H9 (cell line): ENCODE measurements around the gene LRMDA. TPM values are rescaled to one million over a fixed set of nuclear protein-coding genes. Genes with fewer than 3 reads are reported as not detected.

Experiments
- DNase-seq: peaks from one replicate; pipeline ENCODE4 v3.0.0-alpha.2; 2017
- H2AFZ ChIP-seq: one replicate; pipeline ENCODE4 v1.6.1; 2013; ENCODE audit warnings: mild to moderate bottlenecking, low read length, control low read depth, moderate library complexity
- H2AK5ac ChIP-seq: 2 replicates; pipeline ENCODE4 v1.6.1; 2013; ENCODE audit warnings: low read length, control low read depth, mixed read lengths; ENCODE audit not compliant: insufficient read length
- H2BK120ac ChIP-seq: one replicate; pipeline ENCODE4 v1.6.1; 2013; ENCODE audit warnings: low read depth, mild to moderate bottlenecking, low read length, control low read depth, inconsistent platforms; ENCODE audit not compliant: poor library complexity, severe bottlenecking
- H2BK12ac ChIP-seq: 2 replicates; pipeline ENCODE4 v1.6.1; 2013; ENCODE audit warnings: low read length, control low read depth, mixed read lengths, low read depth; ENCODE audit not compliant: insufficient read length
- H2BK15ac ChIP-seq: 2 replicates; pipeline ENCODE4 v1.6.1; 2013; ENCODE audit warnings: low read depth, low read length, control low read depth
- H2BK20ac ChIP-seq: one replicate; pipeline ENCODE4 v1.6.1; 2013; ENCODE audit warnings: low read depth, mild to moderate bottlenecking, low read length, control low read depth, inconsistent platforms; ENCODE audit not compliant: poor library complexity, severe bottlenecking
- H2BK5ac ChIP-seq: 2 replicates; pipeline ENCODE4 v1.6.1; 2013; ENCODE audit warnings: low read length, control low read depth, mixed read lengths; ENCODE audit not compliant: insufficient read length
- H3K14ac ChIP-seq: 2 replicates; pipeline ENCODE4 v1.6.1; 2013; ENCODE audit warnings: low read length, control low read depth; ENCODE audit not compliant: insufficient read depth
- H3K18ac ChIP-seq: 2 replicates; pipeline ENCODE4 v1.6.1; 2013; ENCODE audit warnings: low read depth, mild to moderate bottlenecking, mixed read lengths, low read length, control low read depth; ENCODE audit not compliant: insufficient read length
- H3K23ac ChIP-seq: 2 replicates; pipeline ENCODE4 v1.6.1; 2013; ENCODE audit warnings: low read length, control low read depth, mixed read lengths, low read depth; ENCODE audit not compliant: insufficient read length
- H3K23me2 ChIP-seq: 2 replicates; pipeline ENCODE4 v1.6.1; 2013; ENCODE audit warnings: low read depth, mild to moderate bottlenecking, mixed read lengths, low read length, control low read depth; ENCODE audit not compliant: insufficient read length, poor library complexity, severe bottlenecking
- H3K27ac ChIP-seq: 2 replicates; pipeline ENCODE4 v1.5.1; 2013; ENCODE audit warnings: low read length, control low read depth, mixed read lengths, low read depth; ENCODE audit not compliant: insufficient read length
- H3K27me3 ChIP-seq: 2 replicates; pipeline ENCODE4 v1.6.1; 2013; ENCODE audit warnings: low read length, control low read depth, inconsistent platforms; ENCODE audit not compliant: insufficient read depth
- H3K4ac ChIP-seq: 2 replicates; pipeline ENCODE4 v1.6.1; 2013; ENCODE audit warnings: low read depth, mild to moderate bottlenecking, control low read depth, inconsistent platforms, low read length, moderate library complexity
- H3K4me1 ChIP-seq: 2 replicates; pipeline ENCODE4 v1.6.1; 2013; ENCODE audit warnings: low read length, control low read depth, inconsistent platforms; ENCODE audit not compliant: insufficient read depth
- H3K4me2 ChIP-seq: 2 replicates; pipeline ENCODE4 v1.6.1; 2013; ENCODE audit warnings: low read length, control low read depth, mixed read lengths; ENCODE audit not compliant: insufficient read length, insufficient read depth
- H3K56ac ChIP-seq: 2 replicates; pipeline ENCODE4 v1.6.1; 2013; ENCODE audit warnings: low read depth, mild to moderate bottlenecking, mixed read lengths, low read length, control low read depth; ENCODE audit not compliant: insufficient read length
- H3K79me1 ChIP-seq: 2 replicates; pipeline ENCODE4 v1.6.1; 2013; ENCODE audit warnings: low read depth, mild to moderate bottlenecking, moderate library complexity, low read length, control low read depth, inconsistent platforms; ENCODE audit not compliant: insufficient read depth, poor library complexity, severe bottlenecking
- H3K79me2 ChIP-seq: 2 replicates; pipeline ENCODE4 v1.6.1; 2013; ENCODE audit warnings: low read length, control low read depth, inconsistent platforms; ENCODE audit not compliant: insufficient read depth
- H3K9ac ChIP-seq: 2 replicates; pipeline ENCODE4 v1.6.1; 2013; ENCODE audit warnings: low read length, control low read depth, mixed read lengths; ENCODE audit not compliant: insufficient read length; ENCODE audit errors: extremely low read depth
- H3K9me3 ChIP-seq: one replicate; pipeline ENCODE4 v1.6.1; 2013; ENCODE audit warnings: low read depth, low read length, inconsistent platforms; ENCODE audit not compliant: control insufficient read depth
- H3T11ph ChIP-seq: one replicate; pipeline ENCODE4 v1.6.1; 2013; ENCODE audit warnings: mild to moderate bottlenecking, low read length, control low read depth, inconsistent platforms
- H4K20me1 ChIP-seq: one replicate; pipeline ENCODE4 v1.6.1; 2013; ENCODE audit not compliant: control insufficient read depth, insufficient read length, insufficient read depth
- H4K5ac ChIP-seq: 2 replicates; pipeline ENCODE4 v1.6.1; 2013; ENCODE audit warnings: low read depth, mild to moderate bottlenecking, mixed read lengths, low read length, control low read depth; ENCODE audit not compliant: insufficient read length
- H4K8ac ChIP-seq: replicated peaks from 2 replicates; pipeline ENCODE4 v1.6.1; 2013; ENCODE audit warnings: low read length, control low read depth, mixed read lengths, low read depth; ENCODE audit not compliant: insufficient read length
- H4K91ac ChIP-seq: 2 replicates; pipeline ENCODE4 v1.6.1; 2013; ENCODE audit warnings: low read depth, mild to moderate bottlenecking, moderate library complexity, mixed read lengths, low read length, control low read depth; ENCODE audit not compliant: insufficient read length
- H3K27ac Mint-ChIP-seq, 3 experiments: 2 replicates in 2 of 3; 3 replicates in 1 of 3; pipeline ENCODE4 v1.8.0; 2020 to 2021; ENCODE audit warnings: mixed read lengths in 3 of 3, mild to moderate bottlenecking in 1 of 3, moderate library complexity in 1 of 3
- H3K27me3 Mint-ChIP-seq: 2 replicates; pipeline ENCODE4 v1.8.0; 2021; ENCODE audit warnings: low read depth, mild to moderate bottlenecking, moderate library complexity, mixed read lengths
- H3K36me3 Mint-ChIP-seq, 3 experiments: 2 replicates in 2 of 3; 3 replicates in 1 of 3; pipeline ENCODE4 v1.8.0; 2020 to 2021; ENCODE audit warnings: low read depth in 3 of 3, mixed read lengths in 3 of 3; ENCODE audit not compliant: insufficient read depth in 1 of 3
- H3K4me1 Mint-ChIP-seq, 2 experiments: 2 replicates each; pipeline ENCODE4 v1.8.0; 2020; ENCODE audit warnings: mixed read lengths in 2 of 2
- H3K4me3 Mint-ChIP-seq, 2 experiments: 2 replicates in 1 of 2; 3 replicates in 1 of 2; pipeline ENCODE4 v1.8.0; 2020 to 2021; ENCODE audit warnings: mild to moderate bottlenecking in 2 of 2, mixed read lengths in 2 of 2, moderate library complexity in 1 of 2
- H3K9me3 Mint-ChIP-seq, 2 experiments: 2 replicates in 1 of 2; 3 replicates in 1 of 2; pipeline ENCODE4 v1.8.0; 2020; ENCODE audit warnings: mild to moderate bottlenecking in 2 of 2, mixed read lengths in 2 of 2, moderate library complexity in 1 of 2
- CTCF ChIP-seq: fragments of 200-600 bp; sonication (generic); conservative IDR thresholded peaks from 3 replicates; pipeline ENCODE4 v1.8.0; 2021; ENCODE audit warnings: antibody characterized with exemption, mild to moderate bottlenecking
- WGBS: extraction: QIAGEN DNeasy Blood & Tissue Kit; methylation state at CpG from one replicate; pipeline ENCODE4 v1.1.7; 2013; ENCODE audit warnings: missing lambda C conversion rate, low lambda C conversion rate, mixed read lengths; ENCODE audit not compliant: insufficient read length; ENCODE audit errors: extremely low coverage; 5-methylcytosine and 5-hydroxymethylcytosine counted together
- total RNA-seq: library from RNA; stranded (reverse); gene quantifications from 2 replicates; pipeline ENCODE4 v1.2.1, GENCODE V29; 2021

The LRMDA gene
- total RNA-seq, 1 experiment from 2014 or later, result 1.8 TPM

GRCh38 chr10:75406462-75407223 is 24.8 kb upstream of the LRMDA start:
- Histone ChIP-seq H3K27ac (no peak overlapping the region), H3K4me1 (no peaks in the 10 kb centered on the region), H2BK15ac (no peak overlapping the region), H3K18ac (no peak overlapping the region), H3K9ac (no peak overlapping the region), H4K91ac (no peak overlapping the region), H3K27me3 (peaks cover 78% of the 10 kb centered on the region), H3K9me3 (no peaks in the 10 kb centered on the region), H2AFZ (no peak overlapping the region), H4K8ac (no peak overlapping the region), H3K4me2 (peak overlapping the region; percentile 42), H3K23ac (no peak overlapping the region), H2BK120ac (no peak overlapping the region), H3K23me2 (peaks cover 37% of the 10 kb centered on the region), H4K5ac (no peak overlapping the region), H4K20me1 (peaks cover 3% of the 10 kb centered on the region), H2BK12ac (no peak overlapping the region), H2BK5ac (no peak overlapping the region), H3K14ac (no peak overlapping the region; the same call in 1 of the 2 replicates), H3T11ph (no peak overlapping the region), H3K79me1 (no peaks in the 10 kb centered on the region), H2BK20ac (no peak overlapping the region), H2AK5ac (no peak overlapping the region), H3K4ac (no peak overlapping the region), H3K79me2 (no peaks in the 10 kb centered on the region), H3K56ac (no peak overlapping the region)
- Mint-ChIP-seq H3K4me1 (peaks cover 38 to 47% of the 10 kb centered on the region in 2 experiments), H3K36me3 (no peaks in the 10 kb centered on the region; a peak in 1 of 7 replicates), H3K27me3 (peaks cover 98% of the 10 kb centered on the region), H3K27ac (no peak overlapping the region), H3K9me3 (peaks cover 0 to 2% of the 10 kb centered on the region in 2 experiments; a peak in 3 of 5 replicates), H3K4me3 (peak overlapping the region in 1 of 2 experiments; percentile 76; a peak in 4 of 5 replicates)
- WGBS, result no CpG with 5 or more reads among the region's 29 CpGs
- TF ChIP-seq CTCF, result no peak
- peak; percentile 38 for DNase-seq
